HG02943 (cell line): ENCODE results near the gene ARHGAP15.

ENCODE experiments used
- ATAC-seq: cut with Tn5 transposase; IDR thresholded peaks from one replicate; pipeline ENCODE4 v1.9.1; 2021; ENCODE audit warnings: mild to moderate bottlenecking, low read depth, moderate library complexity; ENCODE audit not compliant: unreplicated experiment

The ARHGAP15 gene

GRCh38 chr2:143694335-143694734, 565.1 kb downstream of the ARHGAP15 start:
- ATAC-seq, result no peak

- no peak for ATAC-seq
These were observed 567.4 kb downstream of the ARHGAP15 start for GRCh38 chr2:143696651-143697050.

GRCh38 chr2:143697744-143698143, 568.5 kb downstream of the ARHGAP15 start:
- ATAC-seq, result no peak

- no peak for ATAC-seq
These were observed 569.1 kb downstream of the ARHGAP15 start for GRCh38 chr2:143698352-143698751.

DNA sequence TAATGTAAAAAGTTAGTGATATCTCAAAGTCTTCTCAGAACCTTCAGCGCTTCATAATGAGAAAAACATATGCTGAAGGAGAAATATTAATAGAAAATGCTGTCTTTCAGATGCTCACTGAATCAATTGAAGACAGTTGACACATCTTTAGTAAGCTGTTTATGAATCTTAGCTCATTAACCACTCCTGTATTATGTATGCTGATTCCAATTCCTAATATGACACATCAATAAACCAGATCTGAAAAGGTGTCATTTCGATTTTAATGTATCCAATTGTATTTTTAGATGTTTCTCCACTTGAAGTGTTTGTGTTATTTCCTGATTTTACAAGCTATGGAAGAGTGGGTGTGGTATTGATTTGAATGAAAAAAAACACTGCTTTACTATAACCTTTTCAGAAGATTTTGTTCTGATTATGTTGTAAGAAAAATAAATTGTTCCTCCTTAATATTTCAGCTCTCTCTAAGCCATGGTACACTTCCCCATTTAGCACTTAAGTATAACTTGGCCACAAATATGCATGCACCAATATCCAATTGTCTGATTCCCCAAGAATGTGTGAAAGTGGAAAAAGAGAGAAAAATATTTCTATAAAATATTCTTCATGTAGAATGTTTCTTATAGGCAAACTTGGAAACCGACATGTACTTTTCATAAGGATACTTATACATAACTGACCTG, 569.8 kb downstream of the ARHGAP15 start:
- no peak for ATAC-seq

- ATAC-seq, result no peak
These were observed 571.6 kb downstream of the ARHGAP15 start for GRCh38 chr2:143700865-143701264.

GRCh38 chr2:143701785-143702184, 572.6 kb downstream of the ARHGAP15 start:
- ATAC-seq, result no peak

DNA sequence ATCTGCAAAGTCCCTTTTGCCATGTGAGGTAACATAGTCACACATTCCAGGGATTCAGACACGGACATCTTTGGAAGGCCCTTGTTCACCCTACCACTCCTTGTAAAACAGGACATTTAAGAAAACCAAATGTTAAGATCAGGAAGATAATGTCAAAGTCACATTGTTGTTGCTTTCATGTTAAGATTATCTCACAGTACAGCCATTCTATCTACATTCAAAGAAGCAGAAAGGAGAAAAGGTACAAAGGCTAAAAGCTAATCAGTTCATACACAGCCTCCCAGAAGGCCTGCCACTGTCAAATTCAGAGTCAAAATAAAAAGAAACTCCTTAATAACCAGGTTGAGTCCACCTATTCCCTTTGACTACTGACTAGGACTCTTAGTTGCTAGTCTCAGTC, 573.7 kb downstream of the ARHGAP15 start:
- no peak for ATAC-seq

GRCh38 chr2:143704451-143705106, 575.4 kb downstream of the ARHGAP15 start:
- no peak for ATAC-seq

- no peak for ATAC-seq
These were observed 576.0 kb downstream of the ARHGAP15 start for GRCh38 chr2:143705108-143705707.

DNA sequence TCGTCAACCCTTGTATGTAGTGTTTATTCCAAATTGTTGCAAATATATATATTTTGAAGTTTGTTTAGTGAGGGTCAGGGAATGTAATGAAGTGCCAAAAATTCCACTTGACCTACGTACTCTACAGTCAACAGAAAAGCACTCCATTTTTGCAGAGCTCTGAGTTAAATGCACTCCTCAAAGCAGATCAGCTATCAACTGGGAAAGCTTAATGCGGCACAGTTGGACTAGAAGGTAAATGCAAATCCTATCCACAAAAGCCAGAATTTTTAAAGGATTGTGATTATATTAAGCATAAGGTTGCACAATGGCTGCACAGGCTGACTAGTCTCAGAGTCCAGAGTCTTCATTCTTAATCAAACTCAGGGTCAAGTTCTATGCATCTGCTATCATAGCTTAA, 577.1 kb downstream of the ARHGAP15 start:
- ATAC-seq, result no peak

DNA sequence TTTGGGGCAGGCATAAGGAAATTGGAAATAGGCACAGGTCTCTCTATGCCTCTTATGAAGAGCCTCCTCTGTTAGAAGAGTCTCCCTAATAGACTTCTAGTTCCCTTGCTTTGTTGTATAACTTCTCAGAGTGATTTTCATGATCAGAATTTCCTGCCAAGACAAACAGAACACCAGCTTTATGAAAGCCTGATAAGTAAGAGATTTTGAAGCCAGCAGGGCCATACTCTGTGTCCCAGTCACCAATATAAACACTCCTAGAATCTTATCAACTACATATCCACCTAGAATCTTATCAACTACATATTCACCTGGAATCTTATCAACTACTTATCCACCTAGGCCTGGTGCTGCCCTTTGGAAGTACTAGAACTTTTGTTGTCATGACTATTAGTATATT, 579.5 kb downstream of the ARHGAP15 start:
- ATAC-seq, result no peak

DNA sequence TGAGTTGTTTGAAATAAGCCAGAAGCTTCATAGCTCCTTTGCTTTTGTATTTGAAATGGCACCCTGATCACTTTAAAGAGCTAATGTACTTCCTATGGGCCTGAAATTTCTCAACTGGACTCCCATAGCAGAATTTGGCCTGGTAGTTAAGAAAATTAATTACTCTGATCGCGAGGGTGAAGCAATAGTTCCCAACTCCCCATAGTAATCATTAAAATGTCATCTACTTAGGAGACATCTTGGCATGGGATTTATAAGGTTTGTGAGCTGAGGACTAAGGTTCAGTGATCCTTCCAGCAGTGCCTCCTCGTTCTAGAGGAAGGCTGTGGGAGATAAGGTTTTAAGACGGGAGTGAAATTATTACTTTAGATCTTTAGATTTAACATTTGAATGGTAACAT, 581.0 kb downstream of the ARHGAP15 start:
- no peak for ATAC-seq

- ATAC-seq, result no peak
These were observed 581.7 kb downstream of the ARHGAP15 start for GRCh38 chr2:143710879-143711278.

DNA sequence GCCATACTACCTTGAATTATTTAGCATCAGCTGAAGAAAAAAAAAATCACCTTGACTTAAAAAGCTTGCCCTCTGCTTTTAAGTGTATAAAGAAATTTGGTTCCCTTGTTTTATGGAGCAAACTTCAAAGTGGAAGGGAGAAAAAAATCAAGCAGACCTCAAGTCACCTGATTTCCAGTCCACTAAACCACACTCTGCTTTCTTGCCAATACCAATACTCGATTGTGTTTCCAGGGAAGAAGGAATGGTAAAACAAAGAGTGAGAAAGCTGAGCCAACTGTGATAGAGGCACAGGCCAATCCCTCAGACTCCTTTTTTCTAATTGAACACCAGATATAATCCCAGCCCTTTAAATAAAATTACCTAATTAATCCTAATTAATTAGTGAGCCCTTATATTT, 587.3 kb downstream of the ARHGAP15 start:
- ATAC-seq, result no peak

DNA sequence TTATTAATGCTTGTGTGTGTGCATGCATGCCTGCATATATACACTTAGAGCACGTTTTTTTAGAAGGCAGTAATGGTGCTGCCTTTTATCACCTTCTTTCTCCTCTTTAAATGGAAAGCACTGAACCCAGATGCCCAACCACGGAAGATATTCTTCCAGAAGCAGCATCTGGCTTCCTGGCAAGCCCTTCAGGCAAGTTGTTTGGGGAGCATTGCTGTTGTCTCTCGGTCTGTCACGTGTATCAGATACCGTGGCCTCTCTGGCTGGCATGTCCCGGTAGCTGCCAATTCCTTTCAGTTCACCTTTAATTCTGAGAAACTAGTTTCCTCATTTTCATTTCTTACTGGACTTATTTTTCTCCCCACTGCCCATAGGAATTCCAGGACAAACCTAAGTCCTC, 587.8 kb downstream of the ARHGAP15 start:
- no peak for ATAC-seq

- ATAC-seq, result no peak
These were observed 588.4 kb downstream of the ARHGAP15 start for GRCh38 chr2:143717536-143718168.

GRCh38 chr2:143718745-143719144, 589.5 kb downstream of the ARHGAP15 start:
- ATAC-seq, result no peak

DNA sequence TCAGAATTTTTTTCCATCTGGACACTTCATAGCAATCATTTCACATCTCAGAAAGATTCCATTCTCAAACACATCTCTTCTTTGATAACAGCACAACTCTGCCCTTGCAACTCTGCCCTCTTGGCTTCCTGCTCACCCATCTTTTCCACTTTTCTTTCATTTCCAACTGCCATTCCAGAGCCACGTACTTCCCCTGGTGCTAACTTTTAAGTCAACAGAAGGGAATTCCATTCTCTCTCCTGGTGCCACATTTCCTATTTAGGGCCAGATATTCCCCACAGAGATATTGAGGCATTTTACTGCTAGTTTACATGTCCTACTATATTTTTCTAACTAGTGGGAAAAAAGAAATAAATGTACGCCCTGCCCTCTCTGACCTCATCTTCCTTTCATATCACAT, 590.2 kb downstream of the ARHGAP15 start:
- ATAC-seq, result no peak

DNA sequence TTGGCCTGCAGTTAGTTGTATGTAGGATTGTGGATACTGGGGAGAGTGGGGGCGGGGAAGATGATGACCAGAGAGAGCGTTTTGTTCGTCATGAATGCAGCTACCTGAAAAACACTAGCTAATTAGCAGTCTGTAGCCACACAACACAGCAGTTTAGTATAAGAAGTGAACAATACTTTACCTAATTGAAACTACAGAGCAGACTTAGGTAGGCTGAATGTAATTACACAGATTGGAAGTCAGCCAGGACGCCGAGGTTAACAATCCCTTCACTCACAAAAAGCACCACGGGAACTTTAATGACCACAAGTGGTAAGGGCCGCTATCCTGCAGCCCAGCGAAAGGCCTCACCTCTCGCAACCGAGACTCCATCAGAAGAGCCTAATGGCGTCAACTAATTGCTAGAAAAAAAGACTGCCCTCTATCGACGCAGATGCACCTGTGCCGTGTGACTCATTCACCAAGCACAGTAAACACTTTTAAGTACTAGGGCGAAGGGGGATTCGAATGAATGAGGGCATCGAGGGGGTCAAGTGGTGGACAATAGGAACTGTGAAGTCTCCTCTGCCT, 591.0 kb downstream of the ARHGAP15 start:
- ATAC-seq, result no peak

DNA sequence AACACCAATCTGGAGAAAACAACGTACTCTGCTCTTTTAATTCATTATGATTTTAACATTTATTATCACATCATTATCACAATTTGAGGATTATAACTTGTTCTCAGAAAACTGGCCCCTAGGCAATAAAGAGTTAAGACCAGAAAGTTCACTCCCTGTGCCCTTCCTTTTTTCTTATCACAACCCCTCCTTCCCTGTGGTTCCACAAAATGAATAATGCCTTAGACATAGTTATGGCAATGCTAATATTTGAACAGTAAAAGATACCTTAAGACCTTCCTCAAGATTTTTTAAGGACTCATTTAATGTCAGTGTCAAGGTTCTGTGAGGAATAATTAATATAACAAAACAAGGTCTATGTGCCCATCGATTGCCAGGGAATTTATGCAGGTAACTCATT, 596.2 kb downstream of the ARHGAP15 start:
- no peak for ATAC-seq
